Lower leg skin (tissue), 4 donors: ENCODE measurements around the gene RUNX3. TPM values are rescaled to one million over a fixed set of nuclear protein-coding genes. Genes with fewer than 3 reads are reported as not detected.

Source experiments
- DNase-seq, 2 donors: peaks; one replicate each; pipeline ENCODE4 v3.0.0-alpha.2; 2019; ENCODE audit warnings: low spot score in 2 of 2
- H3K4me3 ChIP-seq: fragments of 200-600 bp; sonication (generic); 2 replicates; pipeline ENCODE4 v1.5.1; 2017; ENCODE audit warnings: mild to moderate bottlenecking, low read depth; ENCODE audit not compliant: poor library complexity, severe bottlenecking
- CTCF ChIP-seq, 3 donors: fragments of 450-650 bp; IDR thresholded peaks; one replicate each; pipeline ENCODE4 v1.5.1; 2016; ENCODE audit warnings: antibody characterized with exemption in 3 of 3, mild to moderate bottlenecking in 3 of 3, moderate library complexity in 2 of 3
- POLR2A ChIP-seq, 2 donors: fragments of 450-650 bp; IDR thresholded peaks; one replicate each; pipeline ENCODE4 v1.6.1; 2016 to 2017; ENCODE audit warnings: antibody characterized with exemption in 2 of 2, mild to moderate bottlenecking in 1 of 2, moderate library complexity in 1 of 2
- WGBS, 2 donors: methylation state at CpG; one replicate each; pipeline ENCODE4 v1.1.5; 2018; 5-methylcytosine and 5-hydroxymethylcytosine counted together
- intact Hi-C: fragments of 100-400 bp; cut with DNase I; formaldehyde crosslinking; loops from one replicate; pipeline ENCODE4 v1.15.0; 2023; ENCODE audit warnings: low total_unique reads
- total RNA-seq, 4 donors: library from RNA; depleted of rRNA; stranded (reverse); fragments of >200 nt; gene quantifications; one replicate each; pipeline ENCODE4 v1.1.0, GENCODE V29; 2016

Gene RUNX3
- total RNA-seq, 4 donors from 2014 or later = 6.1 to 24.4 (median 19.8) TPM

DNA sequence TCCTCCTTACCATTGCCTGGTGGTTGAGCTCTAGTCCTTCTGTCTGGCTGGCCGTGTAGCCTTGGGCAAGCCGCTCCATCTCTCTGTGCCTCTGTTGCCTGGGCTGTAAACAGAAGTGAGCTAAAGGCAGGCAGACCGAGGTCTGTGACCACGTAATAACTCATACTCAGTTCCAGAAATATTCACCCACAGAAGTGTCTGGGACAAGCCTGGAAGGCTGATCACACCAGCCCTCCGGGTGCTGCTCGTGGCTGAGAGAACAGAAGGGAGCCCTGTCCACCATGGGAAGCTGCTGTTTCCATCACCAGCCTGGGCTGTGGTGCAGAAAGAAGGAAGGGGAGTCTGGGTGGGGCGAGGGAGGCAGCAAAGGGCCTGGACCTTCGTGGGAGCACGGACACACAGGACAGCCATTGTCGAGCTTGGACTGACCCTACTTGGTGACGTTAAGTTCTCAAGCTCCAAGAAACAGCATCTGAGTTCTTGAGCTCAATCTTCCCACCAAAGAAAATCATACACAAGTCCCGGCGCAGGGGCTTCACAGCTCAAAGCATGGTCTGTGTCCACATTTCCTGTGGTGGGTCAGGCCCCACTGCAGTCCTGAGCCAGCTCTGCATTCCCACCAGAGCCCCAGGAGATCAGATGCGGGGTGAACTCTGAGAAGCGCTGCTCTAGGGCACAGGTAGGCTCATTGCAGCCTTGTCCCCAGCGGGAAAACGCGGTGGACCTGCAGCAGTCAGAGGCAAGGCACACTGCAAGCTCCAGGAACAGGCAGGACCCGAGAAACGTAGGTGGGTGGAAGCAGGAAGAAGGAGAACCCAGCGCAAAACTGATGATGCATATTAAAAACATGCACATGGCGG lies 61.8 kb downstream of the RUNX3 start:
- 75 to 84% methylated on average over 22 of the region's 22 CpGs for WGBS, 2 donors
- TF ChIP-seq CTCF (IDR thresholded peaks at IDR 0.05) = no peak
- TF ChIP-seq POLR2A (IDR thresholded peaks at IDR 0.05) = no peak
- intact Hi-C loops = no loop called here
- H3K4me3 ChIP-seq = no peak overlapping the region
- DNase-seq = peak; percentile 11 to 78

DNA sequence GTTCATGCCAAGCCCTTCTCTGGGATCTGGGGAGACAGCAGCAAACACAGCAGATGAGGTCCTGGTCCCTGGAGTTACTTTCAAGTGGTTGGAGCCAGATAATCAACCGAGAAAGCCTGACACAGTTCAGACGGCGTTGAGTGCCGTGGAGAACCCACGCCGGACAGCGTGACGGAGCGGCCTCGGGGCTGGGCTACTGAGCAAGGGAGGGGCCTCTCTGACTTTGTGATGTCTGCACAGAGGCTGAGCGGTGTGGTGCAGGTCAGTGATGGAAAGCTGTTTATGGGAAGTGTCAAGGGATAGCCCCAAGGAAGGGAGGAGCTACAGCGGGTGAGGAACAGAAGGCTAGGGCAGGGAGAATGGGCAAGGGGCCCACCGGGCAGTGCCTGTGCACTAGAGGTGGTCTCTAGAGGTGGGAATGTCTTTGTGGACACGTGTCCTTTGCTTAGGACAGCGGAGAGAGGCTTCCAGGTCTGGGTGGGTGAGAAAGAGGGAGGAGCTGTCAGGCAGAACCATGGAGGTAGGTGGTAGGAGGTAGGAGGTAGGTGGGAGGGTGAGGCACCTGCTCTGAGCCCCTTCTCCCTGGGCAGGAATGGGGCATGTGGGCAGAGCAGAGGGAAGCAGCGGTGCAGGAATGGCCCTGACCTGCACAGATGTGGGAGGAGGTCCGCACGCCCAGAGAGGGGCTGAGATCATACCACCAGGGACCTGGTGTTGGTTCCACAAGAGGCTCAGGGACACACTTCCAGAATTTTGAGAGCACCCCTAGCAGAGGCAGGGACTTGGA lies 62.8 kb downstream of the RUNX3 start:
- intact Hi-C loops = no loop called here
- WGBS, 2 donors = 43 to 69% methylated on average over 18 of the region's 18 CpGs
- DNase-seq = peak in 1 of 2 donors; percentile 70
- H3K4me3 ChIP-seq = no peak overlapping the region
- TF ChIP-seq CTCF (IDR thresholded peaks at IDR 0.05) (no peak), POLR2A (IDR thresholded peaks at IDR 0.05) (no peak)

DNA sequence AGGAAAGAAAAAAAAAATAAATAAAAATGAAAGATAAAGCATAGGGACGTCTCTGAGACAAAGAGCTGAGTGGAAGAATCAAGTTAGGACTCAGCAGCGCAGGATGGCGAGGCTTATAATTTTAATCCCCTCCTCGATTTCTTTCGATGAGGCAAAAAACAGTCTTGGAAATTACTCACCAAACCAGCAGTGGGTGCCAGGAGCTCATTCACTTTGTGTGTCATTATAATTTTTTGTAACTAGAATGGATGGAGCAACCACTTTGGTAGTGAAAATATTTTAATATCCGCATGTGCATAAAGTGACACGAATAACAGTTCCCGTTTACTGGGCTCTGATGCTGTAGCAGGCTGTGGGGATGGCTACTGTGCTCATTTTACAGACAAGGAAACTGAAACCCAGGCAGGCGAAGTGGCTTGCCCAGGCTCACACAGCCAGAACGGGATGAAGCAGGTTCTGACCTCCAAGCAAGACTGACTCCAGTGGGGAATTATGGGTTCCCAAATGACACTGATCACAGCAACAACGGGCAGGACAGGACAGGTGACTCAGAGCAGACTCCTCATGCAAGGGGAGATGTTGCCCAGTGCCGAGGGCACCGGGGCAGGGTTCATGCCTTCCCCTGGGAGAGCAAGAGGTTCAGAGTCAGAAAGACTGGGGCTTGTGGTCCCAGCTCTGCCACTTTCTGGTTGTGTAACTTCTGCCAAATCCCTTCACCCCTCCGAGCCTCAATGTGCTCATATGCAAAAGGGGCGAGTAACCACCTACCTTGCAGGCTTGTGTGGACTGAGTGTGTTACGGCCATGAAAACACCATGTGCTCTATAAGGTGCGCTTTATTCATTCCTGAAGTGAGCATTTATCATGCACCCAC lies 63.6 kb downstream of the RUNX3 start:
- peak in 1 of 2 donors; percentile 37 for DNase-seq
- TF ChIP-seq POLR2A (IDR thresholded peaks at IDR 0.05) = no peak
- no peak for TF ChIP-seq CTCF (IDR thresholded peaks at IDR 0.05)
- no peak overlapping the region for H3K4me3 ChIP-seq
- intact Hi-C loops = no loop called here
- WGBS, 2 donors = 54 to 69% methylated on average over 17 of the region's 17 CpGs

- peak in 1 of 2 donors; percentile 65 for DNase-seq
- no peak for TF ChIP-seq POLR2A (IDR thresholded peaks at IDR 0.05)
- TF ChIP-seq CTCF (IDR thresholded peaks at IDR 0.05) = no peak
- intact Hi-C loops = no loop called here
- 59 to 71% methylated on average over 3 of the region's 3 CpGs for whole genome bisulfite sequencing, 2 donors
- no peak overlapping the region for H3K4me3 ChIP-seq
Observed at GRCh38 chr1:24865587-24865986, 64.5 kb downstream of the RUNX3 start.

DNA sequence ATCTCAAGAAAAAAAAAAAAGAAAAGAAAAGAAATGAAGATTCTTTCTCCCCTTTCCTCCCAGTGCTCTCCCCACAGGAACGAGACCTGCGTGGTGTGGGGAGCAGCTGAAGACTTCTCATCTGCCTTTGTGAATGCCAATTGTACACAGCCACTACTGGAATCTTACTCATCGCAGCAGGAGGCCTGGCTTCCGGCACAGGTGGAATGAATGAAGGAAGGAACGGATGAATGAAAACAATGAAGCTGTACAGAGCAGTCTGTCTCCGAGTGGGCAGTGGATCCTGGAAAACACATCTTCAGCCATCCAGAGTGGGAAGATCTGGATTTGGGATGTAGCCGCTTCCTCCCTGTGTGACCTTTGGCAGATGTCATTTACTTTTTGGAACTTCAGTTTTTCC lies 64.9 kb downstream of the RUNX3 start:
- H3K4me3 ChIP-seq = no peak overlapping the region
- DNase-seq = peak in 1 of 2 donors; percentile 46
- intact Hi-C loops = no loop called here
- TF ChIP-seq CTCF (IDR thresholded peaks at IDR 0.05) = no peak
- TF ChIP-seq POLR2A (IDR thresholded peaks at IDR 0.05) = no peak
- 74 to 82% methylated on average over 7 of the region's 7 CpGs for WGBS, 2 donors
